Measurements from ENCODE around the gene SNTG2. TPM values are rescaled to one million over a fixed set of nuclear protein-coding genes. Genes with fewer than 3 reads are reported as not detected.
"Not testable (repeated sequence)": the region's sequence is repeated elsewhere in the genome, so short reads cannot be mapped to it uniquely, and the experiment has no call there.

The SNTG2 gene
- total RNA-seq, 1 experiment from 2014 or later: not detected

GRCh38 chr2:1125633-1126370 lies 175.2 kb downstream of the SNTG2 start:
- no peaks in the 10 kb centered on the region for H3K27me3 ChIP-seq
- no peak overlapping the region for H3K4me3 ChIP-seq
- no peak for DNase-seq
- H3K36me3 ChIP-seq: no peaks in the 10 kb centered on the region
- no peaks in the 10 kb centered on the region for H3K9me3 ChIP-seq

- Histone ChIP-seq H3K27me3 (no peaks in the 10 kb centered on the region), H3K9me3 (no peaks in the 10 kb centered on the region), H3K4me3 (no peak overlapping the region), H3K36me3 (no peaks in the 10 kb centered on the region)
- DNase-seq: no peak
Observed at GRCh38 chr2:1129982-1130381, 179.3 kb downstream of the SNTG2 start.

- Histone ChIP-seq H3K36me3 (no peaks in the 10 kb centered on the region), H3K27me3 (no peaks in the 10 kb centered on the region), H3K4me3 (no peak overlapping the region), H3K9me3 (no peaks in the 10 kb centered on the region)
- no peak for DNase-seq
Observed at GRCh38 chr2:1130922-1131321, 180.3 kb downstream of the SNTG2 start.

- Histone ChIP-seq H3K9me3 (no peaks in the 10 kb centered on the region), H3K27me3 (no peaks in the 10 kb centered on the region), H3K36me3 (no peaks in the 10 kb centered on the region), H3K4me3 (no peak overlapping the region)
- no peak for DNase-seq
Observed at GRCh38 chr2:1132328-1132969, 181.8 kb downstream of the SNTG2 start.

- H3K27me3 ChIP-seq: not testable (repeated sequence)
Observed at GRCh38 chr2:1133896-1134295, 183.2 kb downstream of the SNTG2 start.

GRCh38 chr2:1134629-1135028 lies 184.0 kb downstream of the SNTG2 start:
- no peaks in the 10 kb centered on the region for H3K36me3 ChIP-seq
- no peak overlapping the region for H3K4me3 ChIP-seq
- no peaks in the 10 kb centered on the region for H3K9me3 ChIP-seq
- DNase-seq: no peak
- H3K27me3 ChIP-seq: no peaks in the 10 kb centered on the region

More at GRCh38 chr2:1133896-1134295, 183.2 kb downstream of the SNTG2 start:
- not testable (repeated sequence) for DNase-seq, H3K4me3 ChIP-seq, H3K36me3 ChIP-seq, H3K9me3 ChIP-seq

- Histone ChIP-seq H3K4me3 (no peak overlapping the region), H3K36me3 (no peaks in the 10 kb centered on the region), H3K27me3 (no peaks in the 10 kb centered on the region), H3K9me3 (no peaks in the 10 kb centered on the region)
- DNase-seq: no peak
Observed at GRCh38 chr2:1136067-1136466, 185.4 kb downstream of the SNTG2 start.

- H3K4me3 ChIP-seq: no peak overlapping the region
- H3K9me3 ChIP-seq: no peaks in the 10 kb centered on the region
- DNase-seq: no peak
- no peaks in the 10 kb centered on the region for H3K36me3 ChIP-seq
- no peaks in the 10 kb centered on the region for H3K27me3 ChIP-seq
Observed at GRCh38 chr2:1136846-1137245, 186.2 kb downstream of the SNTG2 start.

- no peak for DNase-seq
Observed at GRCh38 chr2:1137264-1137663, 186.6 kb downstream of the SNTG2 start.

GRCh38 chr2:1137913-1138391 lies 187.3 kb downstream of the SNTG2 start:
- Histone ChIP-seq H3K36me3 (no peaks in the 10 kb centered on the region), H3K27me3 (no peaks in the 10 kb centered on the region), H3K9me3 (no peaks in the 10 kb centered on the region), H3K4me3 (no peak overlapping the region)
- DNase-seq: no peak

More at GRCh38 chr2:1137264-1137663, 186.6 kb downstream of the SNTG2 start:
- H3K4me3 ChIP-seq: no peak overlapping the region
- no peaks in the 10 kb centered on the region for H3K36me3 ChIP-seq
- H3K9me3 ChIP-seq: no peaks in the 10 kb centered on the region
- no peaks in the 10 kb centered on the region for H3K27me3 ChIP-seq

- Histone ChIP-seq H3K36me3 (no peaks in the 10 kb centered on the region), H3K27me3 (no peaks in the 10 kb centered on the region), H3K9me3 (no peaks in the 10 kb centered on the region), H3K4me3 (no peak overlapping the region)
- peak; percentile 24 for DNase-seq
Observed at GRCh38 chr2:1140389-1141003, 189.8 kb downstream of the SNTG2 start.

- Histone ChIP-seq H3K27me3 (no peaks in the 10 kb centered on the region), H3K9me3 (no peaks in the 10 kb centered on the region), H3K36me3 (no peaks in the 10 kb centered on the region), H3K4me3 (no peak overlapping the region)
- DNase-seq: no peak
Observed at GRCh38 chr2:1141079-1141478, 190.4 kb downstream of the SNTG2 start.

GRCh38 chr2:1143129-1143528 lies 192.5 kb downstream of the SNTG2 start:
- Histone ChIP-seq H3K4me3 (no peak overlapping the region), H3K36me3 (no peaks in the 10 kb centered on the region), H3K9me3 (no peaks in the 10 kb centered on the region), H3K27me3 (no peaks in the 10 kb centered on the region)
- DNase-seq: no peak

- H3K27me3 ChIP-seq: no peaks in the 10 kb centered on the region
- H3K9me3 ChIP-seq: no peaks in the 10 kb centered on the region
- H3K36me3 ChIP-seq: no peaks in the 10 kb centered on the region
- no peak overlapping the region for H3K4me3 ChIP-seq
- DNase-seq: no peak
Observed at GRCh38 chr2:1147873-1148612, 197.4 kb downstream of the SNTG2 start.

GRCh38 chr2:1150724-1151511 lies 200.3 kb downstream of the SNTG2 start:
- no peak for DNase-seq
- Histone ChIP-seq H3K27me3 (no peaks in the 10 kb centered on the region), H3K36me3 (no peaks in the 10 kb centered on the region)

GRCh38 chr2:1152375-1152774 lies 201.7 kb downstream of the SNTG2 start:
- DNase-seq: no peak
- H3K36me3 ChIP-seq: no peaks in the 10 kb centered on the region
- H3K27me3 ChIP-seq: no peaks in the 10 kb centered on the region
- H3K4me3 ChIP-seq: no peak overlapping the region
- no peaks in the 10 kb centered on the region for H3K9me3 ChIP-seq

More at GRCh38 chr2:1150724-1151511, 200.3 kb downstream of the SNTG2 start:
- Histone ChIP-seq H3K4me3 (no peak overlapping the region), H3K9me3 (no peaks in the 10 kb centered on the region)
